K562 (cell line): ENCODE data around the gene ZNF837. TPM values are rescaled to one million over a fixed set of nuclear protein-coding genes. Genes with fewer than 3 reads are reported as not detected.

Source experiments
- CTBP1 ChIP-seq: fragments of 450-650 bp; IDR thresholded peaks from 2 replicates; pipeline ENCODE4 v1.6.1; 2016; ENCODE audit warnings: borderline replicate concordance
- DIDO1 ChIP-seq: fragments of 450-650 bp; IDR thresholded peaks from 2 replicates; pipeline ENCODE4 v1.6.1; 2016; ENCODE audit warnings: low read depth, missing biosample characterization, missing genetic modification characterization
- DPF2 ChIP-seq: fragments of 450-650 bp; IDR thresholded peaks from 2 replicates; pipeline ENCODE4 v1.6.1; 2016
- E2F4 ChIP-seq: sonication (generic); formaldehyde crosslinking; IDR thresholded peaks from 2 replicates; pipeline ENCODE4 v1.8.0; 2022; ENCODE audit warnings: mild to moderate bottlenecking, low read depth, missing genetic modification reagents
- FIP1L1 ChIP-seq: fragments of 200-400 bp; formaldehyde crosslinking; IDR thresholded peaks from 2 replicates; pipeline ENCODE4 v1.6.1; 2018; ENCODE audit warnings: mild to moderate bottlenecking, low read depth, low read length; ENCODE audit not compliant: poor library complexity, severe bottlenecking
- GABPB1 ChIP-seq: sonication (generic); formaldehyde crosslinking; IDR thresholded peaks from 2 replicates; pipeline ENCODE4 v1.8.0; 2022; ENCODE audit warnings: mild to moderate bottlenecking, missing genetic modification reagents
- HDAC6 ChIP-seq: IDR thresholded peaks from 2 replicates; pipeline ENCODE4 v1.6.1; 2012; ENCODE audit warnings: low read depth, mild to moderate bottlenecking, control low read depth, inconsistent platforms, low read length, moderate library complexity
- MBD2 ChIP-seq: sonication (generic); IDR thresholded peaks from 2 replicates; pipeline ENCODE4 v1.6.1; 2016; ENCODE audit warnings: low read depth, borderline replicate concordance
- MECOM ChIP-seq: fragments of 250-450 bp; sonication (Bioruptor Pico); IDR thresholded peaks from 2 replicates; pipeline ENCODE4 v1.8.0; 2022; ENCODE audit warnings: inconsistent platforms
- NRF1 ChIP-seq, 2 experiments: fragments of 450-650 bp; IDR thresholded peaks in 1 of 2; conservative IDR thresholded peaks in 1 of 2; 2 replicates each; pipeline ENCODE4 v1.6.1; 2014; ENCODE audit warnings: mild to moderate bottlenecking in 2 of 2
- RCOR1 ChIP-seq, 2 experiments: IDR thresholded peaks; 2 replicates each; pipeline ENCODE4 v1.6.1; 2012; ENCODE audit warnings: low read depth in 2 of 2, low read length in 2 of 2, borderline replicate concordance in 1 of 2, improper control_type of control experiment in 1 of 2
- SAFB2 ChIP-seq: fragments of 200-400 bp; formaldehyde crosslinking; IDR thresholded peaks from 2 replicates; pipeline ENCODE4 v1.6.1; 2018; ENCODE audit warnings: borderline replicate concordance, low read length, low read depth, moderate library complexity; ENCODE audit not compliant: severe bottlenecking
- SMAD4 ChIP-seq: fragments of 250-450 bp; sonication (Bioruptor Pico); conservative IDR thresholded peaks from 2 replicates; pipeline ENCODE4 v1.8.0; 2021; ENCODE audit warnings: inconsistent platforms, mild to moderate bottlenecking, moderate library complexity
- TBP ChIP-seq: optimal IDR thresholded peaks from 2 replicates; pipeline ENCODE3; 2011; ENCODE audit warnings: low read depth, low read length, improper control_type of control experiment
- THRAP3 ChIP-seq: fragments of 450-650 bp; IDR thresholded peaks from 2 replicates; pipeline ENCODE4 v1.6.1; 2016; ENCODE audit warnings: mild to moderate bottlenecking, inconsistent platforms, borderline replicate concordance
- ZNF212 ChIP-seq: fragments of 450-650 bp; formaldehyde crosslinking; IDR thresholded peaks from 2 replicates; pipeline ENCODE4 v1.4.0; 2020; ENCODE audit warnings: mild to moderate bottlenecking
- ZNF583 ChIP-seq: fragments of 250-450 bp; sonication (Bioruptor Pico); IDR thresholded peaks from 2 replicates; pipeline ENCODE4 v1.4.0; 2020
- ZNF695 ChIP-seq: fragments of 450-650 bp; formaldehyde crosslinking; IDR thresholded peaks from 2 replicates; pipeline ENCODE4 v1.4.0; 2020; ENCODE audit warnings: mild to moderate bottlenecking, moderate library complexity
- ZNF699 ChIP-seq: fragments of 250-450 bp; sonication (Bioruptor Pico); IDR thresholded peaks from 2 replicates; pipeline ENCODE4 v1.8.0; 2021; ENCODE audit warnings: mild to moderate bottlenecking, moderate library complexity; ENCODE audit not compliant: insufficient replicate concordance
- polyA plus RNA-seq, 8 experiments: library from polyadenylated mRNA; depleted of rRNA in 4 of 8; stranded (reverse) in 5 of 8; unstranded in 3 of 8; fragments of >200 nt; fragmentation: Nextera tagmentation in 2 of 8; fragmentation: Illumina TruSeq in 1 of 8; extraction: Ambion mirVana in 2 of 8; extraction: Trizol in 1 of 8; gene quantifications; 2 replicates each; pipeline versions ENCODE4 v1.2.1 to v1.2.3, GENCODE V29; 2011 to 2014; ENCODE audit warnings: inconsistent platforms in 1 of 8, missing spikeins in 1 of 8
- total RNA-seq, 7 experiments: library from RNA; depleted of rRNA in 6 of 7; stranded (reverse); fragments of >200 nt in 6 of 7; fragmentation: Illumina TruSeq in 2 of 7; extraction: Trizol in 2 of 7; gene quantifications; 2 replicates each; pipeline versions ENCODE4 v1.2.1 to v1.2.3, GENCODE V29; 2011 to 2021; ENCODE audit warnings: low replicate concordance in 1 of 7
- TF ChIP-seq, protein P1 (sequence below): fragments of 250-450 bp; sonication (Bioruptor Pico); IDR thresholded peaks from 2 replicates; pipeline ENCODE4 v1.8.0; 2021; ENCODE audit warnings: mild to moderate bottlenecking, moderate library complexity
- TF ChIP-seq, protein P2 (sequence below): fragments of 250-450 bp; sonication (Bioruptor Pico); IDR thresholded peaks from 2 replicates; pipeline ENCODE4 v1.4.0; 2020; ENCODE audit warnings: mild to moderate bottlenecking, moderate library complexity

The ZNF837 gene
- total and polyA plus RNA-seq, 9 of the 15 experiments (the other 6 are each of a cell fraction or from before 2014, with no cell fraction given): 0.11 to 2.1 (median 0.57) TPM; not detected in 4

DNA sequence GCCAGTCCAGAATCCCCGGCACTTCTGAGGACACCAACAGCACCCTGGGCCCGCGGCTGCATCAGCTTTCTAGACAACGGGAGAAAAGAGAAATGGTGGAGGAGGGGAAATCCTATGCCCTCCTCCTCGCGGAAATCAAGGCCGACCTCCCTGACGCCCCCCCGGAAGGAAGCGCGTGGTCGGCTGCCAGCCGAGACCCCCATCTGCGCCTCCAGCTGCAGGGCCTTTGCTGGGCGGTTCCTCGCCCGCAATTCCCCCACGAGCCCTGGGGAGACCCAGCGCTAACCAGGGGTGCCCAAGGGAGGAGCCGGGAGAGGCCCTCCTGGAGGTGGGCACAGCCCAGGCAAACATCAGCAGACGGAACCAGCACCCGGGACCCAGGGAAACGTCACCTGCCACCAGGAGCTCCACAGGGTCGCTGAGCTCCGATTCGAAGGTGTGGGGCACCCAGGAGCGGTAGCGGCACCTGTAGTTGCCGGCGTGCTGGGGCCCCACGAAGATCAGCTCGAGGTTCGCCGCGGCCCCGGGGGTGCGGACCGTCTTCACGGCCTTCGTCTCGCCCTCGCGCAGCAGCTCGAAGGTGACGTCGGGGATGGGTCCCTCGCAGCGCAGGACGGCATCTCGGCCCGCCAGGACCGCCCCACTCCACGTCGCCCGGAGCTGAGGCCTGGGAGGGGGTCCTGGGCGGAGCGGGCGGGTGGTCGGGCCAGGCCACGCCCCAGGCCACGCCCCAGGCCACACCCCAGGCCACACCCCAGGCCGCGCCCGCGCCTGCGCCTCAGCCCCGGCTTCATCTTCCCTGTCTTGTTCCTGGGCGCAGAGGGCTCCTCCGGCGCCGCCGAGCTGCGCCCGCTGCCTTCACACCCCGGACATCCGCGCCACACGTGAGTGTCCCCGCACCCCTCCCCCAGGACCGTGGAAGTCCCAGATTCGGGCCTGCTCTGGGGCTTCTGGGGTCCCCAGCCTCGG, 33.6 kb downstream of the ZNF837 start (continued):
- TF ChIP-seq ZNF695 (CRISPR knock-in tag) (no peak), ZNF699 (no peak), E2F4 (CRISPR knock-in tag) (0 out of 2 replicates have a peak, but pooled peaks have one; percentile 10), RCOR1 (IDR thresholded peaks at IDR 0.05; ENCODE audit: borderline replicate concordance in 1 of 2, low read depth in 2 of 2, low read length in 2 of 2) (no peak), ZNF212 (CRISPR knock-in tag) (no peak), MECOM (CRISPR knock-in tag) (no peak), FIP1L1 (peak; percentile 22), HDAC6 (no peak), MBD2 (no peak), NRF1 (conservative IDR thresholded peaks at IDR 0.05 in 1 of 2, IDR thresholded peaks at IDR 0.05 in 1 of 2) (peak; percentile 94 to 95), THRAP3 (no peak), DIDO1 (tag) (no peak), SMAD4 (CRISPR knock-in tag) (no peak), TBP (peak; percentile 32), SAFB2 (no peak), DPF2 (no peak), CTBP1 (peak; percentile 63), GABPB1 (CRISPR knock-in tag) (peak; percentile 60), ZNF583 (CRISPR knock-in tag) (no peak)
- TF ChIP-seq, protein P1, sequence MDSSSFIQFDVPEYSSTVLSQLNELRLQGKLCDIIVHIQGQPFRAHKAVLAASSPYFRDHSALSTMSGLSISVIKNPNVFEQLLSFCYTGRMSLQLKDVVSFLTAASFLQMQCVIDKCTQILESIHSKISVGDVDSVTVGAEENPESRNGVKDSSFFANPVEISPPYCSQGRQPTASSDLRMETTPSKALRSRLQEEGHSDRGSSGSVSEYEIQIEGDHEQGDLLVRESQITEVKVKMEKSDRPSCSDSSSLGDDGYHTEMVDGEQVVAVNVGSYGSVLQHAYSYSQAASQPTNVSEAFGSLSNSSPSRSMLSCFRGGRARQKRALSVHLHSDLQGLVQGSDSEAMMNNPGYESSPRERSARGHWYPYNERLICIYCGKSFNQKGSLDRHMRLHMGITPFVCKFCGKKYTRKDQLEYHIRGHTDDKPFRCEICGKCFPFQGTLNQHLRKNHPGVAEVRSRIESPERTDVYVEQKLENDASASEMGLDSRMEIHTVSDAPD (CRISPR knock-in tag): no peak
- TF ChIP-seq, protein P2, sequence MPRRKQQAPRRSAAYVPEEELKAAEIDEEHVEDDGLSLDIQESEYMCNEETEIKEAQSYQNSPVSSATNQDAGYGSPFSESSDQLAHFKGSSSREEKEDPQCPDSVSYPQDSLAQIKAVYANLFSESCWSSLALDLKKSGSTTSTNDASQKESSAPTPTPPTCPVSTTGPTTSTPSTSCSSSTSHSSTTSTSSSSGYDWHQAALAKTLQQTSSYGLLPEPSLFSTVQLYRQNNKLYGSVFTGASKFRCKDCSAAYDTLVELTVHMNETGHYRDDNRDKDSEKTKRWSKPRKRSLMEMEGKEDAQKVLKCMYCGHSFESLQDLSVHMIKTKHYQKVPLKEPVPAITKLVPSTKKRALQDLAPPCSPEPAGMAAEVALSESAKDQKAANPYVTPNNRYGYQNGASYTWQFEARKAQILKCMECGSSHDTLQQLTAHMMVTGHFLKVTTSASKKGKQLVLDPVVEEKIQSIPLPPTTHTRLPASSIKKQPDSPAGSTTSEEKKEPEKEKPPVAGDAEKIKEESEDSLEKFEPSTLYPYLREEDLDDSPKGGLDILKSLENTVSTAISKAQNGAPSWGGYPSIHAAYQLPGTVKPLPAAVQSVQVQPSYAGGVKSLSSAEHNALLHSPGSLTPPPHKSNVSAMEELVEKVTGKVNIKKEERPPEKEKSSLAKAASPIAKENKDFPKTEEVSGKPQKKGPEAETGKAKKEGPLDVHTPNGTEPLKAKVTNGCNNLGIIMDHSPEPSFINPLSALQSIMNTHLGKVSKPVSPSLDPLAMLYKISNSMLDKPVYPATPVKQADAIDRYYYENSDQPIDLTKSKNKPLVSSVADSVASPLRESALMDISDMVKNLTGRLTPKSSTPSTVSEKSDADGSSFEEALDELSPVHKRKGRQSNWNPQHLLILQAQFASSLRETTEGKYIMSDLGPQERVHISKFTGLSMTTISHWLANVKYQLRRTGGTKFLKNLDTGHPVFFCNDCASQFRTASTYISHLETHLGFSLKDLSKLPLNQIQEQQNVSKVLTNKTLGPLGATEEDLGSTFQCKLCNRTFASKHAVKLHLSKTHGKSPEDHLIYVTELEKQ: no peak
